ENCODE data around the gene DHRSX.
"Not testable (repeated sequence)": the region's sequence is repeated elsewhere in the genome, so short reads cannot be mapped to it uniquely, and the experiment has no call there.

Gene DHRSX

GRCh38 chrX:2519638-2520037 lies 18.9 kb upstream of the DHRSX start:
- not testable (repeated sequence) for DNase-seq (ENCODE audit: low read depth, low spot score)

- DNase-seq (ENCODE audit: low read depth, low spot score), result no peak
Observed at GRCh38 chrX:2517055-2517454, 16.3 kb upstream of the DHRSX start.

DNA sequence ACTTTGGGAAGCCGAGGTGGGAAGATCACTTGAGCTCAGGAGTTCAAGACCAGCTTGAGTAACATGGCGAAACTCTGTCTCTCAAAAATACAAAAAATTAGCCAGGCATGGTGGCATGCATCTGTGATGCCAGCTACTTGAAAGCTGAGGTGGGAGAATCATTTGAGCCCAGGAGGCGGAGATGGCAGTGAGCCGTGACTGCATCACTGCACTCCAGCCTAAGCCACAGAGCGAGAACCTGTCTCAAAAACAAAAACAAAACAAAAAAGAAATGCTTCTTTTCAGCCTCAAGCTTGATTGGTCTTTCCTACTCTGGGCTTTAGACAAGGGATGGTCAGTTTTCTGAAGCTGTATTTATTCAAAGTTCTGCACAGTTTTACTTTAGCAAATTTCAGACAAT lies 15.8 kb upstream of the DHRSX start:
- DNase-seq (ENCODE audit: low read depth, low spot score), result no peak

DNA sequence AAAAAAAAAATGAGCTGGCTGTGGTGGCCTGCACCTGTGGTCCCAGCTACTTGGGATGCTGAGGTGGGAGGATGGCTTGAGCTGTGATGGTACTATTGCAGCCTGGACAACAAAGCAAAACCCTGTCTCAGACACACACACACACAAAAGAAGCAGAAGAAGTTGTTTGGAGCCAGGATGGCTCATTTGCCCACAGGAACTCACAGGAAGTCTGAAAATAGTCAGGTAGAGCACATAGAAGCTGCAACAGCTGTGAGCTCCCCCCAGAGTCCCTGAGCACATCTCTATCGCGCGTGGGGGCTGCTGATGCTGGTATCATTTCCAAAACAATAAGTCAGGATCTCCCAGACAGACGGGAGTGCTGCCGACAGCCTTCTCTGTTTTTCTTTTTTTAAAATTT lies 13.4 kb upstream of the DHRSX start:
- no peak for DNase-seq (ENCODE audit: low read depth, low spot score)

- DNase-seq (ENCODE audit: low read depth, low spot score), result no peak
Observed at GRCh38 chrX:2513121-2513664, 12.4 kb upstream of the DHRSX start.

DNA sequence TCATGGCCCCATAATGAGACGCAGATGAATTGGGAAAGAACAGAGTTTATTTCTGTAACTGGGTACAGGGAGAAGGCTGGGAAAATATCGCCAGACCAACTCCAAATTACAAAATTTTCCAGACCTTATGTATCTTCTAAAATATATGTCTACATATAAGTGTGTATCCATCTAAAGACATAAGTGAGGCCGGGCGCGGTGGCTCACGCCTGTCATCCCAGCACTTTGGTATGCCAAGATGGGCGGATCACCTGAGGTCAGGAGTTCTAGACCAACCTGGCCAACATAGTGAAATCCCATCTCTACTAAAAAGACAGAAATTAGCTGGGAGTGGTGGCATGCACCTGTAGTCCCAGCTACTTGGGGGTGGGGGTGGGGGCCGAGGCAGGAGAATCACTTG lies 11.7 kb upstream of the DHRSX start:
- DNase-seq (ENCODE audit: low read depth, low spot score), result no peak

DNA sequence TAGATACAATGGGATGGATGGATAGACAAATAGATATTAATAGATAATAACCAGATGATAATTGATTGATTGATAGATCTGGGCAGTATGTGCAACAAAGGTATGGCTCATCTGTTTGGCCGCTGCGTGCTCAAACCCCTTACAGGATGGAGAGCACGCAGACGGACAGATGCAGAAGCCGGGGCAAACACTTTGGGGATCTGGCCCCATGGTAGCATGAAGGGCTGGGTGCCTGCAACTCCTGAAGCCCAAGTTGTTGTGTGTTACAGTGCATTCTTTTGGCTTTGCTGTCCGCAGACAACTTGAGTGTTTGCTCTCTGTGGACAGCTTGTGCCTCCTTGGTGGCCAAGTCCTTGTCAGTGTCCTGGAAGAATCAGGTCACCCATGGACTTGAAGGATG lies 10.6 kb upstream of the DHRSX start:
- no peak for DNase-seq (ENCODE audit: low read depth, low spot score)

DNA sequence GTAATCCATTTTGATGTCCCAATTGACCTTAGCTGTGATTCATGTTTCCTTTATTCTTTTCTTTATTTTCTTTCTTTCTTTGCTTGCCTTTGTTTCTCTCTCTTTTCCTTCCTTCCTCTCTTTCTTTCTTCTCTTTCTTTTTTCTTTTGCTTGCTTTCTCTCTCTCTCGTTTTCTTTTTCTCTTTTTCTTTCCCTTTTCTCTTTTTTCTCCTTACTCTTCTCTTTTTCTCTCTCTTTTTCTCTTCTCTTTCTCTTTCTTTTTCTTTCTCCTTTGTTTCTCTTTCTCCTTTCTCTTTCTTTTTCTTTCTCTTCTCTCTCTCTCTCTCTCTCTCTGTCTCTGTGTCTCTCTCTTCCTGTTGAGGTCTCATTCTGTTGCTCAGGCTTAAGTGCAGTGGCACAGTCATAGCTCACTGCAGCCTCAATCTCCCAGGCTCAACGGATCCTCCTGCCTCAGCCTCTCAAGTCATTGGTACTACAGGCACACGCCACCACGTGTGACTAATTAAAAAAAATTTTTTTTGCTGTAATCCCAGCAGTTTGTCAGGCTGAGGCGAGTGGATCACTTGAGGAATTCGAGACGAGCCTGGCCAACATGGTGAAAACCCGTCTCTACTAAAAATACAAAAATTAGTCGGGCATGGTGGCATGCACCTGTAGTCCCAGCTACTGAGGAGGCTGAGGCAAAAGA lies 8.0 kb upstream of the DHRSX start:
- DNase-seq (ENCODE audit: low read depth, low spot score), result no peak

- no peak for DNase-seq (ENCODE audit: low read depth, low spot score)
Observed at GRCh38 chrX:2507904-2508627, 7.3 kb upstream of the DHRSX start.

- no peak for DNase-seq (ENCODE audit: low read depth, low spot score)
Observed at GRCh38 chrX:2507196-2507595, 6.4 kb upstream of the DHRSX start.

GRCh38 chrX:2505341-2505740 lies 4.6 kb upstream of the DHRSX start:
- DNase-seq (ENCODE audit: low read depth, low spot score), result not testable (repeated sequence)

- DNase-seq (ENCODE audit: low read depth, low spot score), result no peak
Observed at GRCh38 chrX:2504706-2505332, 4.0 kb upstream of the DHRSX start.

- no peak for DNase-seq (ENCODE audit: low read depth, low spot score)
Observed at GRCh38 chrX:2503591-2504500, 3.1 kb upstream of the DHRSX start.

- peak; percentile 20 for DNase-seq (ENCODE audit: low read depth, low spot score)
Observed at GRCh38 chrX:2502668-2503519, 2.1 kb upstream of the DHRSX start.

DNA sequence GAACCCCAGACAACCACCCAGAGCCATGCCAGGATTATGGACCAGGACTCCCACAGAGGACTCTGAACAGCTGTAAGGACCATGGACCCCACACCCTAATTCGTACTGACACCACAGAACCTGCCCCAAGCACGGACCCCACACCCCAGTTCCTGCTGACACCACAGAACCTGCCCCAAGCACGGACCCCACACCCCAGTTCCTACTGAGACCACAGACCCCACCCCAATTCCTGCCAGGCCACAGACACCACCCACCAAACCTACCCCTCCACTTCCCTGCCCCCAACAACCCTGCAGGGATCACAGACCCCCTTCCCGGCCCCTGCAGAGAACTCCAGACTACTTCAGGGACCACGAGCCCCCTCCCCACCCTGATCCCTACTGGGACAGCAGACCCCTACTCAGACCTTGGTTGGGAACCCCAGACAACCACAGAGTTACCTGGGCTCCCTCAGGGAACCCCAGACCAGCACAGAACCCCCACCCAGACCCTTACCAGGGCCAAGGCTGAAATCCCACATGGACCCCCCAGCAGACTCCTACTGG lies 1.4 kb upstream of the DHRSX start:
- no peak for DNase-seq (ENCODE audit: low read depth, low spot score)

DNA sequence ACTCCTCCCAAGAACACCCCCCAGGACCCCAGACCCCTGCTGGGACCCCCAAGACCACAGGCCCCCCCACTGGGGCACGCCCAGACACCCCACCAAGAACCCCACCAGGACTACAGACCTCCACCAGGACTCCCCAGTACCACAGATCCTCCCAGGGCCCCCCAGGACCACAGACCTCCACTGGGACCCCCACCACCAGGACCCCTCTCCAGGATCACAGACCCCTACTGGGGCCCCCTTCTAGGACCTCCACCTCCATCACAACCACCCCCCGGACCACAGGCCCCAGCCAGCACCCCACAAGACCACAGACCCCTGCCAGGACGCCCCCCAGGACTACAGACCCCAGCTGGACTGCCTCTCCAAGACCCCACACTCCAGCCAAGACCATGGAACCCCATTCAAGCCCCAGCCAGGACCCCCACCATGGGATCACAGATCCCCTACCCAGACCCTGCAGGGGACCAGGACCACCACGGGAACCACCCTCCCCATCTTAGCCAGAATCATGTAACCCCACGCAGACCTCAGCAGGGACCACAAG lies 855 bp upstream of the DHRSX start:
- DNase-seq (ENCODE audit: low read depth, low spot score), result no peak

GRCh38 chrX:2500091-2500802 lies 529 bp downstream of the DHRSX start:
- DNase-seq (ENCODE audit: low read depth, low spot score), result peak; percentile 61

DNA sequence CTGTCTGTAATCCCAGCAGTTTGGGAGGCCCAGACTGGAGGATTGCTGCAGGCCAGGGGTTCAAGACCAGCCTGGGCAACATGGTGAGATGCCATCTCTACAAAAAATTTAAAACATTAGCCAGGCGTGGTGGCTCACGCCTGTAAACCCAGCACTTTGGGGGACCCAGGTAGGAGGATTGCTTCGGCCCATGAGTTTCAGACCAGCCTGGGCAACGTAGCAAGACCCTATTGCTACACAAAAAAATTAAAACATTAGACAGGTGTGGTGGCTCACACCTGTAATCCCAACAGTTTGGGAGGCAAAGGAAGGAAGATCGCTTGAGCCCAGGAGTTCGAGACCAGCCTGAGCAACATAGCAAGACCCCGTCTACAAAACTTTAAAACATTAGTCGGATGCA lies 1.3 kb downstream of the DHRSX start:
- DNase-seq (ENCODE audit: low read depth, low spot score), result no peak

GRCh38 chrX:2498781-2499302 lies 1.9 kb downstream of the DHRSX start:
- DNase-seq (ENCODE audit: low read depth, low spot score), result peak; percentile 57
